K562 (cell line): ENCODE data around the gene FBN3. TPM values are rescaled to one million over a fixed set of nuclear protein-coding genes. Genes with fewer than 3 reads are reported as not detected.

Experiments
- CXXC5 ChIP-seq: fragments of 250-450 bp; sonication (Bioruptor Pico); IDR thresholded peaks from 2 replicates; pipeline ENCODE4 v1.8.0; 2022; ENCODE audit warnings: inconsistent platforms, mild to moderate bottlenecking, moderate library complexity
- GATA2 ChIP-seq: sonication (generic); formaldehyde crosslinking; IDR thresholded peaks from 2 replicates; pipeline ENCODE4 v1.4.0; 2020; ENCODE audit warnings: mild to moderate bottlenecking, missing genetic modification reagents
- HDGF ChIP-seq: fragments of 450-650 bp; IDR thresholded peaks from 2 replicates; pipeline ENCODE4 v1.6.1; 2016
- HLTF ChIP-seq: fragments of 450-650 bp; IDR thresholded peaks from 2 replicates; pipeline ENCODE4 v1.6.1; 2016
- JUN ChIP-seq, 2 experiments: sonication (generic) in 1 of 2; formaldehyde crosslinking in 1 of 2; IDR thresholded peaks; 2 replicates each; pipeline versions ENCODE4 v1.6.1 to v1.8.0; 2012 to 2022; ENCODE audit warnings: borderline replicate concordance in 2 of 2, mild to moderate bottlenecking in 2 of 2, improper control_type of control experiment in 1 of 2, low read depth in 1 of 2, low read length in 1 of 2, missing genetic modification reagents in 1 of 2
- MTA3 ChIP-seq: fragments of 450-650 bp; formaldehyde crosslinking; IDR thresholded peaks from 2 replicates; pipeline ENCODE4 v1.6.1; 2017; ENCODE audit warnings: mild to moderate bottlenecking, borderline replicate concordance
- NCOA4 ChIP-seq: fragments of 450-650 bp; IDR thresholded peaks from 2 replicates; pipeline ENCODE4 v1.6.1; 2018; ENCODE audit warnings: mild to moderate bottlenecking; ENCODE audit not compliant: partially characterized antibody
- NELFE ChIP-seq: IDR thresholded peaks from 2 replicates; pipeline ENCODE4 v1.6.1; 2011; ENCODE audit warnings: mild to moderate bottlenecking; ENCODE audit not compliant: insufficient read depth, insufficient read length
- NR3C1 ChIP-seq: sonication (generic); formaldehyde crosslinking; IDR thresholded peaks from 2 replicates; pipeline ENCODE4 v1.8.1; 2022; ENCODE audit warnings: missing genetic modification reagents
- SIN3B ChIP-seq: fragments of 450-650 bp; IDR thresholded peaks from 2 replicates; pipeline ENCODE4 v1.6.1; 2017; ENCODE audit warnings: low read depth, mild to moderate bottlenecking, moderate library complexity
- SMARCC2 ChIP-seq: fragments of 450-650 bp; IDR thresholded peaks from 2 replicates; pipeline ENCODE4 v1.6.1; 2017; ENCODE audit warnings: antibody characterized with exemption, moderate library complexity, mild to moderate bottlenecking, low read depth
- TAF15 ChIP-seq: fragments of 200-400 bp; formaldehyde crosslinking; IDR thresholded peaks from 2 replicates; pipeline ENCODE4 v1.6.1; 2017; ENCODE audit warnings: mild to moderate bottlenecking, low read depth, low read length, moderate library complexity
- XRCC3 ChIP-seq: fragments of 450-650 bp; IDR thresholded peaks from 2 replicates; pipeline ENCODE4 v1.6.1; 2017; ENCODE audit warnings: mild to moderate bottlenecking, moderate library complexity
- ZNF12 ChIP-seq: sonication (generic); formaldehyde crosslinking; IDR thresholded peaks from 2 replicates; pipeline ENCODE4 v1.4.0; 2020; ENCODE audit warnings: mild to moderate bottlenecking, missing genetic modification reagents
- ZNF316 ChIP-seq: fragments of 450-650 bp; IDR thresholded peaks from 2 replicates; pipeline ENCODE4 v1.6.1; 2016
- ZNF77 ChIP-seq: fragments of 250-450 bp; sonication (Bioruptor Pico); IDR thresholded peaks from 2 replicates; pipeline ENCODE4 v1.5.0; 2020
- polyA plus RNA-seq, 8 experiments: library from polyadenylated mRNA; depleted of rRNA in 4 of 8; stranded (reverse) in 5 of 8; unstranded in 3 of 8; fragments of >200 nt; fragmentation: Nextera tagmentation in 2 of 8; fragmentation: Illumina TruSeq in 1 of 8; extraction: Ambion mirVana in 2 of 8; extraction: Trizol in 1 of 8; gene quantifications; 2 replicates each; pipeline versions ENCODE4 v1.2.1 to v1.2.3, GENCODE V29; 2011 to 2014; ENCODE audit warnings: inconsistent platforms in 1 of 8, missing spikeins in 1 of 8
- total RNA-seq, 7 experiments: library from RNA; depleted of rRNA in 6 of 7; stranded (reverse); fragments of >200 nt in 6 of 7; fragmentation: Illumina TruSeq in 2 of 7; extraction: Trizol in 2 of 7; gene quantifications; 2 replicates each; pipeline versions ENCODE4 v1.2.1 to v1.2.3, GENCODE V29; 2011 to 2021; ENCODE audit warnings: low replicate concordance in 1 of 7
- TF ChIP-seq, protein P1 (sequence below): IDR thresholded peaks from 2 replicates; pipeline ENCODE4 v1.6.1; 2016; ENCODE audit warnings: missing genetic modification characterization, missing compliant biosample characterization
- TF ChIP-seq, protein P2 (sequence below): fragments of 450-650 bp; IDR thresholded peaks from 2 replicates; pipeline ENCODE4 v1.6.1; 2016
- TF ChIP-seq, protein P3 (sequence below): fragments of 450-650 bp; formaldehyde crosslinking; IDR thresholded peaks from 2 replicates; pipeline ENCODE4 v1.4.0; 2020; ENCODE audit warnings: mild to moderate bottlenecking
- TF ChIP-seq, protein P4 (sequence below), 2 experiments: fragments of 450-650 bp; IDR thresholded peaks; 2 replicates each; pipeline ENCODE4 v1.6.1; 2016
- TF ChIP-seq, protein P5 (sequence below), 3 experiments: IDR thresholded peaks in 2 of 3; conservative IDR thresholded peaks in 1 of 3; 2 replicates each; pipeline ENCODE4 v1.5.1; 2011 to 2012; ENCODE audit warnings: low read length in 3 of 3, mild to moderate bottlenecking in 3 of 3, control low read depth in 2 of 3, improper control_type of control experiment in 1 of 3, inconsistent platforms in 1 of 3, low read depth in 1 of 3, mixed read lengths in 1 of 3, moderate library complexity in 1 of 3; ENCODE audit not compliant: insufficient read depth in 2 of 3
- TF ChIP-seq, protein P6 (sequence below): IDR thresholded peaks from 2 replicates; pipeline ENCODE4 v1.6.1; 2011; ENCODE audit not compliant: insufficient read length; ENCODE audit errors: extremely low read depth

Gene FBN3
- total and polyA plus RNA-seq, 9 of the 15 experiments (the other 6 are each of a cell fraction or from before 2014, with no cell fraction given) = under 0.01 to 0.29 (median 0.01) TPM; not detected in 4

DNA sequence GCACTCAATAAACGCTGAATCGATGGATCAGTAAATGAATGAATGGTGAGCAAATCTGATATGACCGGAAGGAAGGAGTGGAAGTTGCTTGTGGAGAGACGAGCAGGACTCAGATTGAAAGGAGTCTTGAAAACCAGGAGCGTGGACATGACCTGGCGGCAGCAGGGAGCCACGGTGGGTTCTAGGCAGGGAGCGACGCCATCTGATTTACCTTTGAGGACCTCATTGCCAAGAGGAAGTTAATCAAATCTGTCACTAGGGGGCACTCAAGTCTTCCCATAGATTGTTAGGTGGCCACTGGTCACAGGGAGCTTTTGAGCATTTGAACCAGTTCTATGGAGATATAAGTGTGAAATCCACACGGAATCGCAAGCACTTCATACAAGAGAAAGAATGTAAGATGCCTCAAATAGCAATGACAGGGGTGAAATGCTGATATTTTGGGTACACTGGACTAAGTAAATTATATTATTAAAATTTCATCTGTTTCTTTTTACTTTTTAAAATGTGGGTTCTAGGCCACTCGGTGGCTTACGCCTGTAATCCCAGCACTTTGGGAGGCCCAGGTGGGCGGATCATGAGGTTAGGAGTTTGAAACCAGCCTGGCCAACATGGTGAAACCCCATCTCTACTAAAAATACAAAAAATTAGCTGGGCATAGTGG is 9.2 kb upstream of the FBN3 start (continued):
- TF ChIP-seq CXXC5 (CRISPR knock-in tag) (0 out of 2 replicates have a peak, but pooled peaks have one; percentile 39), ZNF316 (no peak), HLTF (no peak), XRCC3 (no peak), TAF15 (no peak), JUN (IDR thresholded peaks at IDR 0.05; ENCODE audit: borderline replicate concordance, low read depth, low read length) (no peak), JUN (CRISPR knock-in tag; IDR thresholded peaks at IDR 0.05; ENCODE audit: borderline replicate concordance) (no peak), NCOA4 (no peak), NELFE (no peak), SIN3B (no peak), MTA3 (0 out of 2 replicates have a peak, but pooled peaks have one; percentile 37), ZNF12 (CRISPR knock-in tag) (no peak), NR3C1 (CRISPR knock-in tag) (no peak), GATA2 (CRISPR knock-in tag) (no peak), SMARCC2 (no peak), ZNF77 (CRISPR knock-in tag) (no peak), HDGF (peak; percentile 83; the same call in 1 of the 2 replicates)
- TF ChIP-seq, protein P1, sequence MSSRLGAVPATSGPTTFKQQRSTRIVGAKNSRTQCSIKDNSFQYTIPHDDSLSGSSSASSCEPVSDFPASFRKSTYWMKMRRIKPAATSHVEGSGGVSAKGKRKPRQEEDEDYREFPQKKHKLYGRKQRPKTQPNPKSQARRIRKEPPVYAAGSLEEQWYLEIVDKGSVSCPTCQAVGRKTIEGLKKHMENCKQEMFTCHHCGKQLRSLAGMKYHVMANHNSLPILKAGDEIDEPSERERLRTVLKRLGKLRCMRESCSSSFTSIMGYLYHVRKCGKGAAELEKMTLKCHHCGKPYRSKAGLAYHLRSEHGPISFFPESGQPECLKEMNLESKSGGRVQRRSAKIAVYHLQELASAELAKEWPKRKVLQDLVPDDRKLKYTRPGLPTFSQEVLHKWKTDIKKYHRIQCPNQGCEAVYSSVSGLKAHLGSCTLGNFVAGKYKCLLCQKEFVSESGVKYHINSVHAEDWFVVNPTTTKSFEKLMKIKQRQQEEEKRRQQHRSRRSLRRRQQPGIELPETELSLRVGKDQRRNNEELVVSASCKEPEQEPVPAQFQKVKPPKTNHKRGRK (tag) = no peak
- TF ChIP-seq, protein P2, sequence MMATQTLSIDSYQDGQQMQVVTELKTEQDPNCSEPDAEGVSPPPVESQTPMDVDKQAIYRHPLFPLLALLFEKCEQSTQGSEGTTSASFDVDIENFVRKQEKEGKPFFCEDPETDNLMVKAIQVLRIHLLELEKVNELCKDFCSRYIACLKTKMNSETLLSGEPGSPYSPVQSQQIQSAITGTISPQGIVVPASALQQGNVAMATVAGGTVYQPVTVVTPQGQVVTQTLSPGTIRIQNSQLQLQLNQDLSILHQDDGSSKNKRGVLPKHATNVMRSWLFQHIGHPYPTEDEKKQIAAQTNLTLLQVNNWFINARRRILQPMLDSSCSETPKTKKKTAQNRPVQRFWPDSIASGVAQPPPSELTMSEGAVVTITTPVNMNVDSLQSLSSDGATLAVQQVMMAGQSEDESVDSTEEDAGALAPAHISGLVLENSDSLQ = no peak
- TF ChIP-seq, protein P3, sequence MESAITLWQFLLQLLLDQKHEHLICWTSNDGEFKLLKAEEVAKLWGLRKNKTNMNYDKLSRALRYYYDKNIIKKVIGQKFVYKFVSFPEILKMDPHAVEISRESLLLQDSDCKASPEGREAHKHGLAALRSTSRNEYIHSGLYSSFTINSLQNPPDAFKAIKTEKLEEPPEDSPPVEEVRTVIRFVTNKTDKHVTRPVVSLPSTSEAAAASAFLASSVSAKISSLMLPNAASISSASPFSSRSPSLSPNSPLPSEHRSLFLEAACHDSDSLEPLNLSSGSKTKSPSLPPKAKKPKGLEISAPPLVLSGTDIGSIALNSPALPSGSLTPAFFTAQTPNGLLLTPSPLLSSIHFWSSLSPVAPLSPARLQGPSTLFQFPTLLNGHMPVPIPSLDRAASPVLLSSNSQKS = no peak
- TF ChIP-seq, protein P4, sequence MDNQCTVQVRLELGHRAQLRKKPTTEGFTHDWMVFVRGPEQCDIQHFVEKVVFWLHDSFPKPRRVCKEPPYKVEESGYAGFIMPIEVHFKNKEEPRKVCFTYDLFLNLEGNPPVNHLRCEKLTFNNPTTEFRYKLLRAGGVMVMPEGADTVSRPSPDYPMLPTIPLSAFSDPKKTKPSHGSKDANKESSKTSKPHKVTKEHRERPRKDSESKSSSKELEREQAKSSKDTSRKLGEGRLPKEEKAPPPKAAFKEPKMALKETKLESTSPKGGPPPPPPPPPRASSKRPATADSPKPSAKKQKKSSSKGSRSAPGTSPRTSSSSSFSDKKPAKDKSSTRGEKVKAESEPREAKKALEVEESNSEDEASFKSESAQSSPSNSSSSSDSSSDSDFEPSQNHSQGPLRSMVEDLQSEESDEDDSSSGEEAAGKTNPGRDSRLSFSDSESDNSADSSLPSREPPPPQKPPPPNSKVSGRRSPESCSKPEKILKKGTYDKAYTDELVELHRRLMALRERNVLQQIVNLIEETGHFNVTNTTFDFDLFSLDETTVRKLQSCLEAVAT (IDR thresholded peaks at IDR 0.05) = no peak
- TF ChIP-seq, protein P5, sequence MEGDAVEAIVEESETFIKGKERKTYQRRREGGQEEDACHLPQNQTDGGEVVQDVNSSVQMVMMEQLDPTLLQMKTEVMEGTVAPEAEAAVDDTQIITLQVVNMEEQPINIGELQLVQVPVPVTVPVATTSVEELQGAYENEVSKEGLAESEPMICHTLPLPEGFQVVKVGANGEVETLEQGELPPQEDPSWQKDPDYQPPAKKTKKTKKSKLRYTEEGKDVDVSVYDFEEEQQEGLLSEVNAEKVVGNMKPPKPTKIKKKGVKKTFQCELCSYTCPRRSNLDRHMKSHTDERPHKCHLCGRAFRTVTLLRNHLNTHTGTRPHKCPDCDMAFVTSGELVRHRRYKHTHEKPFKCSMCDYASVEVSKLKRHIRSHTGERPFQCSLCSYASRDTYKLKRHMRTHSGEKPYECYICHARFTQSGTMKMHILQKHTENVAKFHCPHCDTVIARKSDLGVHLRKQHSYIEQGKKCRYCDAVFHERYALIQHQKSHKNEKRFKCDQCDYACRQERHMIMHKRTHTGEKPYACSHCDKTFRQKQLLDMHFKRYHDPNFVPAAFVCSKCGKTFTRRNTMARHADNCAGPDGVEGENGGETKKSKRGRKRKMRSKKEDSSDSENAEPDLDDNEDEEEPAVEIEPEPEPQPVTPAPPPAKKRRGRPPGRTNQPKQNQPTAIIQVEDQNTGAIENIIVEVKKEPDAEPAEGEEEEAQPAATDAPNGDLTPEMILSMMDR (IDR thresholded peaks at IDR 0.05 in 2 of 3, conservative IDR thresholded peaks at IDR 0.05 in 1 of 3; ENCODE audit: insufficient read depth in 2 of 3, low read depth in 1 of 3, low read length in 3 of 3) = peak; percentile 75 to 90 (median 83)
- TF ChIP-seq, protein P6, sequence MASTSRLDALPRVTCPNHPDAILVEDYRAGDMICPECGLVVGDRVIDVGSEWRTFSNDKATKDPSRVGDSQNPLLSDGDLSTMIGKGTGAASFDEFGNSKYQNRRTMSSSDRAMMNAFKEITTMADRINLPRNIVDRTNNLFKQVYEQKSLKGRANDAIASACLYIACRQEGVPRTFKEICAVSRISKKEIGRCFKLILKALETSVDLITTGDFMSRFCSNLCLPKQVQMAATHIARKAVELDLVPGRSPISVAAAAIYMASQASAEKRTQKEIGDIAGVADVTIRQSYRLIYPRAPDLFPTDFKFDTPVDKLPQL = no peak
